CD4-positive, alpha-beta T cell treated with Interferon alpha-2 for 1 hour (primary cell): ENCODE measurements around the gene UGT2B11.
"Not testable (repeated sequence)": the region's sequence is repeated elsewhere in the genome, so short reads cannot be mapped to it uniquely, and the experiment has no call there.

Experiments
- DNase-seq, 2 donors: peaks; one replicate each; pipeline ENCODE4 v3.0.0-alpha.2; 2020 to 2022

The UGT2B11 gene

GRCh38 chr4:69167300-69167699, 47.2 kb downstream of the UGT2B11 start:
- no peak for DNase-seq

GRCh38 chr4:69166376-69166775, 48.2 kb downstream of the UGT2B11 start:
- not testable (repeated sequence) for DNase-seq

- DNase-seq, result not testable (repeated sequence)
Observed at GRCh38 chr4:69165707-69166106, 48.8 kb downstream of the UGT2B11 start.

GRCh38 chr4:69156913-69157312, 57.6 kb downstream of the UGT2B11 start:
- no peak for DNase-seq

GRCh38 chr4:69154021-69154420, 60.5 kb downstream of the UGT2B11 start:
- no peak for DNase-seq
